NCI-H1694 (cell line): ENCODE measurements around the gene ACSL5.

Source experiments
- DNase-seq: peaks from one replicate; lab custom pipeline; 2025; lab: John Stamatoyannopoulos, UW

ACSL5 gene, protein sequence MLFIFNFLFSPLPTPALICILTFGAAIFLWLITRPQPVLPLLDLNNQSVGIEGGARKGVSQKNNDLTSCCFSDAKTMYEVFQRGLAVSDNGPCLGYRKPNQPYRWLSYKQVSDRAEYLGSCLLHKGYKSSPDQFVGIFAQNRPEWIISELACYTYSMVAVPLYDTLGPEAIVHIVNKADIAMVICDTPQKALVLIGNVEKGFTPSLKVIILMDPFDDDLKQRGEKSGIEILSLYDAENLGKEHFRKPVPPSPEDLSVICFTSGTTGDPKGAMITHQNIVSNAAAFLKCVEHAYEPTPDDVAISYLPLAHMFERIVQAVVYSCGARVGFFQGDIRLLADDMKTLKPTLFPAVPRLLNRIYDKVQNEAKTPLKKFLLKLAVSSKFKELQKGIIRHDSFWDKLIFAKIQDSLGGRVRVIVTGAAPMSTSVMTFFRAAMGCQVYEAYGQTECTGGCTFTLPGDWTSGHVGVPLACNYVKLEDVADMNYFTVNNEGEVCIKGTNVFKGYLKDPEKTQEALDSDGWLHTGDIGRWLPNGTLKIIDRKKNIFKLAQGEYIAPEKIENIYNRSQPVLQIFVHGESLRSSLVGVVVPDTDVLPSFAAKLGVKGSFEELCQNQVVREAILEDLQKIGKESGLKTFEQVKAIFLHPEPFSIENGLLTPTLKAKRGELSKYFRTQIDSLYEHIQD

DNA sequence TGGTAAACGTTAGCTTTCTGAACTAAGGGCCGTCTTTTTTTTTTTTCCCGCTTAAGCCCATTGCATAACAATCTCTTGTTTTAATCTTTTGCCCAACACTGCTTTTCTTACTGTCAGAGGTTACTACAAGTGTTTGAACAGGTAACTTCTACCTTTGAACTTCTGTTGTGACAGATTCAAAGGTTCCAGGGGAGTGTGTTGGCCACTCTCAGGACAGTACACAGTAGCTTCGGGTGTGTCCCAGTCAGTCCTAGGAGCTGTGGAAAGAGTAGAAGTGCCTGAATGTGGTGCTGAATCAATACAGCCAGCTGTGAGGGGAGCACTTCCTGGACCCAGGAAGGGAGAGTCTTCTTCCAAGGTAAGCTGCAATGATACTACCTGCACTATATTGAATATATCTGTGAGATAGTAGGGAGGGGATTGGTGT, at the start of gene ACSL5:
Gene ACSL5, plus strand, starts transcription at position 205 of the 427 bp plus-strand sequence. CDS start 20,831 bp downstream, outside the sequence.
- no peak for DNase-seq

DNA sequence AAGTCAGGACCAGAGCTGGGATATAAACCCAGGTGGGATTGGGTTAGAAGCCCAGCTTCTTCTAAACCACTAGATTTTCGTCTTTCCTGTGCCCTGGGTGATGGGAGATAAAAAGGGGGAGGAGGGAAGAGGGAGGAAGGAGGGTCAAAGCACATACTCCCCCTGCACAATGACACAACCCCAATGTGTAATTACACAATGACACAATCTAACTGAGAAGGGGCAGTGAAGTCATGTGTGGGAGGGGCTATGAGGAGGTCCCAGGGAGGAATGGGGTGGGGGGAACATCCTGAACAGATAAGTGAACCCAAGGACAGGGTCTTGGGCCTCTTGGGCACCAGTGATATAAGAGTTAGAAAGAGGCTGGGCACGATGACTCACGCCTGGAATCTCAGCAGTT, 46.2 kb upstream of the ACSL5 start:
- no peak for DNase-seq

DNA sequence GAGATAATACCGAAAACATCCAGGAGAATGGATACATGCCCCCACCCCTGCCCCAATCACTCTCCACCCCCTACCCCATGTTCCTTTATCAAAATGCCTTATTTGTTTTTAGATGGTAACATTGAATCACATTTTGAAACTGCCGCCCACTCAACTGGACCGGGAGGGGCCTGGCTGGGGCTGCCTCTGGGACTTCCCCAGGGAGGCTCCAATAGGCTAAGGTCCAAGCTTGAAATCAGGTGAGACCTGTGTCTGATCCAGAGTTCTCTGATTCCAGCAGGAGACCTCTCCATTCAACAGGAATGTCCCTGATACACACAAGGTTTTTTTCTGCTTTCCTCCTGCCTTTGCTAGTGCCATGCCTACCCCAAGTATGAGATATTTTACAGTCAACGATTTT, 43.8 kb upstream of the ACSL5 start:
- no peak for DNase-seq

DNA sequence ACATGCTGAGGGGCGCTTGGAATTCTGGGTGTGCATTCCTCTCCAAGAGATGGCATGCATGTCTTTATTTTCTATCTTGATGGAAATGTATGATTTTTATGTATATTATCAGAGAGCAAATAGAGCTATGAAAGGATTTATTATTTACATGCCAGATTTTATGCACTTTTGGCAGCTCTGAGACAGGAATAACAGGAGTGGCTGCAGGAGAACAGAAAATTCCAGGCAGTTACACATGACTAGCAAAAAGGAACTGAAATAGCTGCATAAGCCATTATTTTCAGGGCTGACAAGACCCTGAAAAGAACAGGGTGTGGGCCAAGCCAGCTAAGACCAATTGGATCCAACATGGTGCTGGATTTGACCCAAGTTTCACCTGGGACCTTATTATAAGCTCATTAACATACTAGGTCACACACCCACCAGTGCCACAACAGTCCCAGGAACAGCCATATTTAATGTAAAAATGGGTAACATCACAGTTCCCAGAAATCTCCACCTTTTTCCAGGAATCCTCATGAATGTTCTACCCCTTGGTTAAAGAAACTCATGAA, 43.2 kb upstream of the ACSL5 start:
- DNase-seq, result no peak

DNA sequence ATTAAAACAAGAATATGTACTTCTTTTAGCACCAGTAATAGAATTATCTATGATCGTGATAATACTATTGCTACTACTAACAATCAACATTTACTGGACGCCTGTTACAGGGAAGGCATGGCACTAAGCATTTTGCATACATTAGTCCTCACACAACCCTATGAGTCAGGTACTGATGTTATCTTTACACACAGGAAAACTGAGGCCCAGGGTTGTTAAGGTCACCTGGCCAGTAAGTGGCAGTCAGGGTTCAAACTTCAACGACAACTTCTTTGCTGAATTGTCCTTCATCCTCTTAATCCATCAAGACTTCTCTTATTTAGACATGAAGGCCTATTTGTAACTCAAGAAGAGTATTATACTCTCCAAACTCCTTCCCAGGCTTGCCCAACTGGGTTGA, 41.9 kb upstream of the ACSL5 start:
- DNase-seq, result no peak

DNA sequence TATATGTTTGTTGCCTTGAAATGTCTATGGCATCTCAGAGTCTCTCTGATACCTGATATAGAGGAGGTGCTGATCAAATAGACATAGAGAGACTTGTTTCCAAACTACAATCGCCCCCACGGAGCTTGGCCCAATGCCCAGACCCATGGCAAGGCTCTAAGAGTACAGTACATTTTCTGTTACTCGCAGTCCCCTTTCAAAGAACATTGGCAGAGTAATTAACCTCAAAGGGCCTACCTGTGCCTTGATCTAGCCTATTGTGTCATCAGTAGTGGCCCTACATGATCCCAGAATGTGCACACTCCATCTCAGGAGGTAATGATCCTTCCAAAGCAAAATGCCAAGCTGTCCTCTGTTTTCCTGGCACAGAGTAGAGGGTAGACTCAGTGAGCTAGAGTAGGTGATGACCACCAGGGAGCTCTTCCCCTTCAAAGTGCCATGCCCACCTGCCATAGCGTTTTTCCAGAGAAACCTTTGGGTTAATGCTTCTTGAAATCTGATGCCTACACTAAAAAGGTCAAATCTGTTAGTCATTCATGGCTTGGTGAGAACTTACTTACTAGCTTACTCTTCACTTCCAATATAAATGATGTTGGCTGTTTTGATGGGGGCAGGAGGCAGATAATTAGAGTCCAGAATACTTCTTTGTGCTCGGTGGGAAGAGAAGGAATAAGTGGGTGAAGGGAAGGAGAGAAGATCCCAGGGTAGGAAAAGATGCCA, 41.2 kb upstream of the ACSL5 start:
- no peak for DNase-seq

DNA sequence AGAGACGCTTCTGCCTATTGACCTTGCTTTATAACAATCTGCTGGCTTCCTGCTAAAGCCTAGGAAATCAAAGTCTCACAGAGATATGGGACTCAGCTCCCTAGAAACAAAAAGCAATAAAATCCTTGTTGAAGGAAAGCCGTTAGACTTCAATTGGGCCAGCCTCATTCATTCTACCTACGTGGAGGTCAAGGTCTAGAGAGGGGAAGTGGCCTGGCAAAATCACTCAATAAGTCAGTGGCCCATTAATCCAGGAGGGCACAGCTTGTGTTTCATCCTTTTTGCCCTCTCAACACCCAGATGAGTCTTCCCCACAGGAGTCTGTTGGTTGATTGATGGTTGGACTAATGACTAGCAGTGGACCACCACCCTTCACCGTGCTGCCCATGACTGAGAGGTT, 40.5 kb upstream of the ACSL5 start:
- DNase-seq, result no peak

DNA sequence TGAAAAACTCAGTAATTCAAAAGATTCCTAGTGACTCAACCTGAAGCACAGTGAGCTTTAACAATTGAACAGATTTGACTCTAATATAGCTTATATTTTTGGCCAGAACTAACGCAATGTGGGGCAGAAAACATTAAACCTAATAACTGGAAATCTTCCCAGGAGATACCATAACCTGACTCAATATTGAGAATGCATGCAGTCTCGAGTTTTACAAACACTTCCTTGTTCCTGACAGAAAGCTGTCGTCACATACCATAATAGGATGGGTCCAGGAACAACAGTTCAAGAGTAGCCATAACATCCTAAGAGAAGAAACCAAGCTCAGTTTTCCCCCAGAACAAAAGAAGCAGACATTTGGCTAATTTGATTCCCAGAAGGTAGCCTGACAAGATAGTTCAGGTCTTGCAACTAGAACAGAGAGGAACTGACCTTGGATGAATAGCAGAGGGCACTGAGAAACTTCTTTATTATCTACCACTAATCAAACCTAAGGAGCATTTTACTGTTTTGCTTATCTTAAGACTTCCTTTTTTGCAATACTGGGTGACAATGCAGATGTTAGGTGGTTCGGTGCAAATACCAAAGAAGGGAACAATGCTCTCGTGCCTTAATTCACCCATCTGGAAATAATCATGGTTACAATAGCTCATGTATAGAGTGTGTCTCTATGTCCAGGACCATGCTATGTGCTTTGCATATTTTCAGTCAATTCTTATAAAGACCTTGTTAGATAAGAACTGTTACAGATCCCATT, 38.6 kb upstream of the ACSL5 start:
- no peak for DNase-seq

DNA sequence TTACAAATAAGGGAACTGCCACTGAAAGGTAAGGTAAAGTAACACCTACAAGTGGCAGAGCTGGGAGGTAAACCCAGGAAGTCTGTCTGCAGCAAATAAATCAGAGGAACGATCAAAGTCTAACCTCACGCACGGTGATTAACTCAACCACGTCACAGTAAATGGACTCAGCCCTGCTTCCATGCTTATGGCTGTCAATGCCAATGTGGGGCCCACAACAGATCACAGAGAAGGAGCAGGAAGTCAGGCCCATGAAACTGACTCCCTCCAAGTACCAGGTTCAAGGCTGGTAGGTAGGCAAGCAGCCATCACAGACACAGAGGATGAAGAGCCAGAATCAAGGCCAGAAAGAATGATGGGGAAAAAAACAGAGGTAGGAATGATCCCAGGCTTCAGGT, 38.0 kb upstream of the ACSL5 start:
- no peak for DNase-seq

DNA sequence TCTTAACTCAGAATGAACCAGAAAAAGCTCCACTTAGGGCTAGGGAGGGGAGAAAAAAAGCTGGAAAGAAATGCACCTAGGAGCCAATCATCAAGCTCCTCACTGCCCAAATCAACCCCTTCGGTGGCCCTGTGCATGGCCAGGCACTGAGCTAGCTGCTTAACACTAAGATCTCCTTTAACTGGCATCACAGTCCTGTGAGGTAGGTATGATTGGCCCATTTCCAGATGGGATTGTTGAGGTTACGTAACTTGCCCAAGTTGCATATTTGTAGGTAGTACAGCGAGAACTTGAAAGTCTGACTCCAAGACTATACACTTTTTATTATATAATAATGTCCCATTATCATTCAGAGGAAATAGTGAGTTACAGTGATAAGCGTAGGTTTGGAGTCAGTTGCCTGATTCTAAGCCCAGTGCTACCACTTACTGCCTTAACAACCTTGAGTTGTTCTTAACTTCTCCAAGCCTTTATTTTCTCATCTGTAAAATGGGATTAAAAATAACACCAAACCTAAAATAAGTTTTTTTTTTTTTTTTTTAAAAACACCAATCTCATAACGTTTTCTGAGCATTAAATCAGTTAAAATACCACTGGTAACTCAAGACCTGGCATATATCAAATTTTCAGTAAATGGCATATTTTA, 37.2 kb upstream of the ACSL5 start:
- no peak for DNase-seq

DNA sequence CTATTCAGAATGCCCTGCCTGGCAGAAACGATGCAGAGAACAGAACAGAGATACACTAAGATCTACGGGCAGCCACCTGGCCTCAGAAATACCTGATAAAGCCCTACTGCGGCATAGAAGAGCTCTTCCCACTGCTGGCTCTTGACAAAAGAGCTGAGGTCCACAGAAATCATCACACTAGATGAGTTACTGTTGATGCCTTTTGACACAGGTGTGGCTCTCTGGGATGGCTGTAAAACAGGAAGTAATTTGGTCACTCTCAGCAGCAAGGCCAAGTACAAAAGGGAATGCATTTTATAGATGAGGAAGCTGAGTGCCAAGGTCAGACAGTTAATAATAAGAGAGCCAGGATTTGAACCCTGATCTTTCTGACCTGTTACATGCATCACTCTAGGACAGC, 35.0 kb upstream of the ACSL5 start:
- no peak for DNase-seq

DNA sequence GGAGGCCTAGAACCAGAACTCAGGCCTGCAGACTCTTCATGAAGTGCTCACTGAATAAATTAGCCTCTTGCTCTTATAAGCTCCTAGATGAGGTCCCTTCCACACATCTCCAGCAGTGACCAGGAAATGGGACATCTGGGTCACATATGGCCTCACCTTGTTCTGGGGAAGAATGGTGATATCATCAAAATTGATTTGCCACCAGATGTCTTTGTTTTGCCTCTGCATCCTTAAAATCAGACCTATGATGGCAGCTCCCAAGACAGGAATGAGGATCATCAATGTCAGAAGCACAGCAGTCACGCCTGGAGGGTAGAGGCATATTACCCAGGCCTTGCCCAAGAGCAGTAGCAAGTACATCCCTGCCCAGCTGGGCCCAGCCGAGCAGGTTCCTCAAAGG, 33.3 kb upstream of the ACSL5 start:
- no peak for DNase-seq

DNA sequence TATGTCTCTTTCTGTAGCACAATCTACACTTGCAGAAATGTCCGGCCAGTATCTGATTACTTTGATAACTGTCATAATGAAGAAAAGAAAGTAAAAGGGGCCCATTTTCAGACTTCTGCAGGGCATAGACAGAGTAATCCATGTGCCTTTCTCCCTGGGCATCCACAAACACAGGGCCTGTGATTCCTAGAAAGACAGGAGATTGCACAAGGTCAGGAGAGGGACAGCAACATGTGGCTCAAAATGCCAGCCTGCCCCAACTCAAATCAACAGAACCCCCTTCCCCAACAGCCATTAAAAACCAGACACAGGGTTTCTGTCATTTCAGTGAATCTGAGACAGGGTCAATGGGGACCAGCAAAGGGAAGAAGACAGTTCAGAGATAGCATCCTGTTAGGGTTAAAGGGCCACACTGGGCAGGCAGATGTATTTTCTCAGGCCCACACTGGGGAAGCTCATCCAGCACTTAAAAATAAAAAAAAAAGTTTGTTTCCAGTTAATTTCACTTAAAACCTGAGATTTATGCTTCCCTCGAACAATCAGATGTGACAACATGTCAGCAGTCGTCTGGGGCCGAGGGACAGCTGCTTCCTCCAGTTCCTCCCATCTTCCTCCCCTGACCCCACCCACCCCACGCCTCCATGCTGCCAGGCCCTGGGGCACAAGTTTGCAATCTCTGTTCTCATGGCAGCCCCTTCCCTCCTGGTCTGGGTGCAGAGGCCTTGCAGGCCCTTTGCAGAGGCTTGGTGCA, 30.7 kb upstream of the ACSL5 start:
- DNase-seq, result no peak

DNA sequence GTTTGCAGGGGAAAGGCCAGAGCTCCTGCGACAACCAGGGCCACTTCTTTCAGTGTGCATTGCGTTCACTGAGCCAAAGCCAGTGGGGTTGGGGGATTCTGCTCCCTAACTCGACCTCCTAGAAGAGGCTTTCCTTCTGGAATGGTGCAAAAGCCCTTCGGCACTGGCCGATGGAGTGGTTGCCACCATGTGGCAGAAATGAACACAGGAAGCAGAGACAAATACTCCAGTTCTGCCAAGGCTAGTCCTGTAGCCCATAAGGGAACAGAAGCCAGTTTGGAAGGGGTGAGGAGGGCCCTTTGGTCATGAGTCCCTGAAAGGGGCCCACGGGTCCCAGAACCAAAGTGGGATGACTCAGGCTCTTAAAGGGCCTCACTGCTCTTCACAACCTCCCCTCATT, 29.7 kb upstream of the ACSL5 start:
- no peak for DNase-seq

DNA sequence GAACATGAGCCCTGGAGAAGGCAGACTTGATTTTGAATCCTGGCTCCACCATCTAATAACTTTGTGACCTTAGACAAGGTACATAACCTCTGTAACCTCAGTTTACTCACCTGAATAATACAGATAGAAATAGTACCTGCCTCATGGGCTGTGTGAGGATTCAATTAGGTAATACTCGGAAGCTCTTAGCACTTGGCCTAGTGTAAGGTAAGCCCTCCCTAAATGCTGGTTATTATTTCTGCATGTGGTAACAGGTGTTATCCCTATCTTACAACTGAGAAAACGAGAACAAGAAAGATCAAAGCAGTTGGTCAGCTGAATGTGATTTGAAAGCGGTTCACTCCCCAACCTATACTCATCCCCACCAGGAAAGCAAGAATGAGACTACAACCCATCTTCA, 28.7 kb upstream of the ACSL5 start:
- DNase-seq, result no peak

DNA sequence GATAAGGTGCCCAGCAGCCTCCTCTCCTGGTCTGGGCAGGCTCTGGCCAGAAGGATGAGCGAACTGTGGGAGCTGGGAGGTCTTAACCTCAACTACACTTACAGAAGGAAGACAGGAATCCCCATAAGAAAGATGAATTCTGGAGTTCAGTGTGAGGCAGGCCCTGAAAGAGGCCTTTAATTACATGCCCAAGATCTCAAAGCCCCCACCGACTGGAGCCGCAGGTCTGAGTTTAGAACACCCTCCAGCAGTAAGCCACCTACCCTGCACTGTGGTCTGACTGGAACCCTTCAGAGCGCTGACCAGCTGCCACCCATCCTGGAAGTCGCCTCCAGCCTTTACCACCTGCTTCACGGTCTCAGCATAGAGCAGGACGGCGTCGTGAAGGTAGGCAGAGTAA, 28.2 kb upstream of the ACSL5 start:
- no peak for DNase-seq

DNA sequence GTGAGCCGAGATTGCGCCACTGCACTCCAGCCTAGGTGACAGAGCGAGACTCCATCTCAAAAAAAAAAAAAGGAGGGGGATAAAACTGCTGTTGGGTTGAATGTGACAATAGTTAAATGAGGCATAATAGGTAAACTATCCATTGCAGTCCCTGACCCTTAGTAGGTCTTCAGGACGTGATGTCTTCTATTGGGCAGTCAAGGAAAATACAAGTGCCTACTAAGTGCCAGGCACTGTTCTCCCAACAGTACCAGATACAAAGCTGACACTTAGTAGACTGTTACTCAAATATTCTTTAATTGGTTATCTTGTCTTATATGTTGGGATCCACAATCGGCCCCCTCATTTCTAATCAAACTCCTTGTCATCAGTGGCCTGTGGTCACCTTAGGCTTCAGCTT, 27.1 kb upstream of the ACSL5 start:
- DNase-seq, result no peak

DNA sequence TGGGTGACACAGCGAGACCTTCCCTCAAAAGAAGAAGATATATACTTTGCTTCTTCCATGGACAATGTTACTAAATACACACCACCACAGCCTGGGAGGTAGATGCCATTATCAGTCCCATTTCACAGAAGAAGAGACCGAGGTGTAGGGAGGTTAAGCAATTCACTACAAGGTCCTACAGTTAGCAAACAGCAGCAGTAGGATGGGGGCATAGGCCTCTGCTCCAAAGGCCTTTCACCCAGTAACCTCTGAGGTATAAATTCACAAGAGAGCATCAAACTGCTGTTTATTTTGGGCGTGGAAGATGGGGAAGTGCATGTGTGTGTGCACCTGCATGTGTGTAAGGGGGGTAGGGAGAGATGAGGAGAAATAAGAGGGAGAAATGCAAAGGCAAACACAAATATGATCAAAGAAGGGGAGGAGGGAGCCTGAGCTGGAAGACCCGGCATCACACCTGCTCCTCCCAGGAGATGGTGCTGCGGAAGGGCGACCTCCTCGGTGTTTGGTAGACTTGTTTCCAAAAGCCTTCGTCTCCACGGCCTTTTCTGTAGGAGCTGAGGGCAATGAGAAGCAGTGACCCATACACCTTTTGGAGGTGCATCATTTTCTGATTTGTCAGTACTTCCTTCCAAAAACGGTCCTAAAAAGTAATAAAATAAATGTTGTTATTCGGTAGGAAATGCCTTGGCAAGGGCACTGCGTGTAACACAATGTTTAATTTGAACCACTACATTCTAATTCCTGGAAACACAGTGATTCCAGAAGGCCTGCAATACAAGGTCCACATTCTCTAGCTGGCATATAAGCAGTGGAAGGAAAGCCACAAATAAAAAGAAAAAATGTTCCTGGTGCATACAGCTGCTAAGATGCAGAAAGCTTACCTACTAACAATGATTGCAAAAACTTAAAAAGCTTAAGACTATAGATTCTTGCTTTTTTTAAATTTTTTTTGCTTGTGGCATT, 25.9 kb upstream of the ACSL5 start:
- DNase-seq, result no peak

DNA sequence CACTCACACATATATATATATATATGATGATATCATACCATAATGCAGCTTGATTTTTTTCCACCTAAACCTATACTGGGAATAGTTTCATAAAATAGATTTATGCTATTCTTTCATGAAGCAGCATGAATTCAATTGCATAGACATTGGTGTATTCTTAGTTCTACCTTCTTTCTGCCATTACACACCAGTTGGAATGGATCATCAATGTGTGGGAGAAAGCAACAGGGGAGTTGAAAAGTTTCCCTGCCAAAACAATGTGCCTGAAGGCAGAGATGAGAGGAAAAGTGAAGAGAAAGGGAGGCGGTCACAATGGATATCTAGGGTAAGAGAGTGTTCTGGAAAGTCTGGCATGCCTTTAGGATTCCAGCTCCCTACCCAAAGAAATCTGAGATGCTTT, 25.2 kb upstream of the ACSL5 start:
- no peak for DNase-seq
